K562 (cell line): ENCODE measurements around the gene PPM1G. TPM values are rescaled to one million over a fixed set of nuclear protein-coding genes. Genes with fewer than 3 reads are reported as not detected.

Experiments used
- BRD9 ChIP-seq: fragments of 450-650 bp; IDR thresholded peaks from 2 replicates; pipeline ENCODE4 v1.6.1; 2018; ENCODE audit warnings: low read depth; ENCODE audit not compliant: partially characterized antibody
- CCNT2 ChIP-seq: IDR thresholded peaks from 2 replicates; pipeline ENCODE4 v1.6.1; 2011; ENCODE audit warnings: borderline replicate concordance, low read depth, mild to moderate bottlenecking, moderate library complexity, mixed read lengths, low read length; ENCODE audit not compliant: insufficient read length; ENCODE audit errors: extremely low read depth
- CSDE1 ChIP-seq, 2 experiments: fragments of 450-650 bp; IDR thresholded peaks; 2 replicates each; pipeline ENCODE4 v1.6.1; 2016; ENCODE audit warnings: mild to moderate bottlenecking in 1 of 2
- CTCFL ChIP-seq: IDR thresholded peaks from 2 replicates; pipeline ENCODE4 v1.6.1; 2011; ENCODE audit warnings: borderline replicate concordance, low read depth, mild to moderate bottlenecking, moderate library complexity, low read length; ENCODE audit not compliant: insufficient read depth, poor library complexity, severe bottlenecking
- E2F3 ChIP-seq: fragments of 250-450 bp; sonication (Bioruptor Pico); IDR thresholded peaks from 2 replicates; pipeline ENCODE4 v1.4.0; 2020; ENCODE audit warnings: mild to moderate bottlenecking
- E4F1 ChIP-seq: fragments of 250-450 bp; sonication (Bioruptor Pico); IDR thresholded peaks from 2 replicates; pipeline ENCODE4 v1.5.0; 2021; ENCODE audit warnings: mild to moderate bottlenecking, borderline replicate concordance
- ETS2 ChIP-seq: IDR thresholded peaks from 2 replicates; pipeline ENCODE4 v1.6.1; 2016; ENCODE audit warnings: borderline replicate concordance, missing genetic modification characterization, mild to moderate bottlenecking, moderate library complexity, missing compliant biosample characterization; ENCODE audit not compliant: poor library complexity, severe bottlenecking
- HIVEP1 ChIP-seq: fragments of 250-450 bp; sonication (Bioruptor Pico); IDR thresholded peaks from 2 replicates; pipeline ENCODE4 v1.4.0; 2020; ENCODE audit warnings: mild to moderate bottlenecking
- HNRNPL ChIP-seq: fragments of 200-400 bp; formaldehyde crosslinking; IDR thresholded peaks from 2 replicates; pipeline ENCODE4 v1.6.1; 2017; ENCODE audit warnings: low read depth, mild to moderate bottlenecking, low read length
- HNRNPUL1 ChIP-seq: fragments of 200-400 bp; formaldehyde crosslinking; IDR thresholded peaks from 2 replicates; pipeline ENCODE4 v1.6.1; 2017; ENCODE audit warnings: low read length
- KHSRP ChIP-seq: fragments of 450-650 bp; IDR thresholded peaks from 2 replicates; pipeline ENCODE4 v1.6.1; 2017
- MAFF ChIP-seq: IDR thresholded peaks from 2 replicates; pipeline ENCODE4 v1.6.1; 2012; ENCODE audit warnings: low read length, improper control_type of control experiment
- NCOA4 ChIP-seq: fragments of 450-650 bp; IDR thresholded peaks from 2 replicates; pipeline ENCODE4 v1.6.1; 2018; ENCODE audit warnings: mild to moderate bottlenecking; ENCODE audit not compliant: partially characterized antibody
- NR1H2 ChIP-seq: sonication (generic); formaldehyde crosslinking; IDR thresholded peaks from 2 replicates; pipeline ENCODE4 v1.4.0; 2020; ENCODE audit warnings: mild to moderate bottlenecking, missing genetic modification reagents
- PHB2 ChIP-seq: fragments of 450-650 bp; IDR thresholded peaks from 2 replicates; pipeline ENCODE4 v1.6.1; 2017; ENCODE audit warnings: low read depth
- RBM22 ChIP-seq: fragments of 200-400 bp; formaldehyde crosslinking; IDR thresholded peaks from 2 replicates; pipeline ENCODE4 v1.6.1; 2018; ENCODE audit warnings: low read length, low read depth; ENCODE audit not compliant: poor library complexity, severe bottlenecking
- SMARCB1 ChIP-seq: IDR thresholded peaks from 2 replicates; pipeline ENCODE4 v1.6.1; 2011; ENCODE audit warnings: improper control_type of control experiment, low read depth; ENCODE audit not compliant: insufficient read length
- VEZF1 ChIP-seq: fragments of 200-800 bp; sonication (Bioruptor generic); IDR thresholded peaks from 2 replicates; pipeline ENCODE4 v1.6.1; 2017; ENCODE audit warnings: missing genetic modification characterization, missing compliant biosample characterization
- ZBED1 ChIP-seq: IDR thresholded peaks from 2 replicates; pipeline ENCODE4 v1.6.1; 2014
- ZC3H11A ChIP-seq: IDR thresholded peaks from 2 replicates; pipeline ENCODE4 v1.6.1; 2012; ENCODE audit warnings: low read depth, low read length, improper control_type of control experiment
- ZC3H8 ChIP-seq: fragments of 450-650 bp; IDR thresholded peaks from 2 replicates; pipeline ENCODE4 v1.6.1; 2017
- ZNF146 ChIP-seq: IDR thresholded peaks from one replicate; pipeline ENCODE4 v1.6.1; 2018; ENCODE audit warnings: missing compliant biosample characterization; ENCODE audit not compliant: unreplicated experiment
- ZNF253 ChIP-seq: fragments of 250-450 bp; sonication (Bioruptor Pico); conservative IDR thresholded peaks from 2 replicates; pipeline ENCODE4 v1.6.1; 2021; ENCODE audit warnings: mild to moderate bottlenecking
- ZNF57 ChIP-seq: fragments of 450-650 bp; formaldehyde crosslinking; IDR thresholded peaks from 2 replicates; pipeline ENCODE4 v1.4.0; 2020; ENCODE audit warnings: mild to moderate bottlenecking, moderate library complexity
- polyA plus RNA-seq, 8 experiments: library from polyadenylated mRNA; depleted of rRNA in 4 of 8; stranded (reverse) in 5 of 8; unstranded in 3 of 8; fragments of >200 nt; fragmentation: Nextera tagmentation in 2 of 8; fragmentation: Illumina TruSeq in 1 of 8; extraction: Ambion mirVana in 2 of 8; extraction: Trizol in 1 of 8; gene quantifications; 2 replicates each; pipeline versions ENCODE4 v1.2.1 to v1.2.3, GENCODE V29; 2011 to 2014; ENCODE audit warnings: inconsistent platforms in 1 of 8, missing spikeins in 1 of 8
- total RNA-seq, 7 experiments: library from RNA; depleted of rRNA in 6 of 7; stranded (reverse); fragments of >200 nt in 6 of 7; fragmentation: Illumina TruSeq in 2 of 7; extraction: Trizol in 2 of 7; gene quantifications; 2 replicates each; pipeline versions ENCODE4 v1.2.1 to v1.2.3, GENCODE V29; 2011 to 2021; ENCODE audit warnings: low replicate concordance in 1 of 7

Gene PPM1G
- total and polyA plus RNA-seq, 9 of the 15 experiments (the other 6 are each of a cell fraction or from before 2014, with no cell fraction given) = 61.7 to 230 (median 153) TPM

- TF ChIP-seq HNRNPUL1 (no peak), BRD9 (no peak), ZC3H8 (no peak), E4F1 (CRISPR knock-in tag) (no peak), CTCFL (peak; percentile 10), VEZF1 (CRISPR knock-in tag) (0 out of 2 replicates have a peak, but pooled peaks have one; percentile 21), ZNF253 (CRISPR knock-in tag) (no peak), RBM22 (peak; percentile 86), NCOA4 (no peak), ZBED1 (no peak), ETS2 (no peak), CCNT2 (peak; percentile 14), HNRNPL (no peak), ZC3H11A (no peak), SMARCB1 (no peak), E2F3 (CRISPR knock-in tag) (no peak), HIVEP1 (CRISPR knock-in tag) (no peak), MAFF (no peak), ZNF146 (CRISPR knock-in tag) (no peak), CSDE1 (IDR thresholded peaks at IDR 0.05) (no peak), PHB2 (no peak), ZNF57 (CRISPR knock-in tag) (no peak), NR1H2 (CRISPR knock-in tag) (no peak), KHSRP (no peak)
Measured at GRCh38 chr2:27441958-27442919, 32.8 kb upstream of the PPM1G start, which contains the start of gene KRTCAP3 (continued).
